GM18873 (cell line): ENCODE data around the gene AFF3.

Source experiments
- ATAC-seq: cut with Tn5 transposase; IDR thresholded peaks from one replicate; pipeline ENCODE4 v1.9.1; 2021; ENCODE audit warnings: mild to moderate bottlenecking, moderate library complexity, moderate number of reproducible peaks; ENCODE audit not compliant: unreplicated experiment, low FRiP score

Gene AFF3

DNA sequence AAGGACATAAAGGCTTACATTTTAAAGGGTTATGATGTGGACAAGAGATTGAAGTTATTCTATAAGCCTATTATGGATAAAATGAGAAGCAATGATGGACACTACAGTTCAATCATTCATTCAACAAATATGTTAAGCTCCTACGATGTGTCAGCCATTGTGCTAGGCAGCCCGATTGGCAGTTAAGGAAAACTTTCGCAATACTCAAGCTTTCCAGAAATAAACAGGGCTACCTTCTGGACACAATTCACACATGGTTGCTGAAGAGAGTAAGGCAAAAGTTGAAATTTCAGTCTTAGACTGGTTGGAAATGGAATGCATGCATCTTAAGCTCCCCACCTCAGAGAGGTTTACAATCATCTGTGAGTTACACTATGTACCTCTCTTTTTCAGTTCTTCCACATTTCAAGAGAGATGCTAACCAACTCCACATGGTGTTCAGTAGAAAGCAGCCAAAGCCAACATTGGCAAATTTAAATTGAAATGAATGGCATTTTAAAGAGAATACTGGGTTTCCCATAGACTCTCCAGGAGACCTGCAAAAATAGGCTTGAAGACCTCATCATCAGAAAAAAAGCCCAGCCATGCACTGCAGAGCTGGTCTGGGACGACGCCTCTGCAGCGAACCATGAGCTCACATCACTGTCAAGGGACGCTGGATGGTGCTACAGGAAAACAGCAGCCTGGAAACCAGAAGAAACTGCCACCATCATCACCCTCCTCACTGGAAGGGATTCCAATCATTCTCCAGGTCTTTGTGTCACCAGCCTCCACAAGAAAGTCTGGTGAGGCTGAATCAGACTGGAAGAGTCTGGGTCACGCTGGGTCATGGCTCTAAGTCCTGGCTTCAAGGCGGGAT, 276.3 kb downstream of the AFF3 start:
- ATAC-seq: no peak

- ATAC-seq: no peak
These were observed 277.5 kb downstream of the AFF3 start for GRCh38 chr2:99864561-99865553.

DNA sequence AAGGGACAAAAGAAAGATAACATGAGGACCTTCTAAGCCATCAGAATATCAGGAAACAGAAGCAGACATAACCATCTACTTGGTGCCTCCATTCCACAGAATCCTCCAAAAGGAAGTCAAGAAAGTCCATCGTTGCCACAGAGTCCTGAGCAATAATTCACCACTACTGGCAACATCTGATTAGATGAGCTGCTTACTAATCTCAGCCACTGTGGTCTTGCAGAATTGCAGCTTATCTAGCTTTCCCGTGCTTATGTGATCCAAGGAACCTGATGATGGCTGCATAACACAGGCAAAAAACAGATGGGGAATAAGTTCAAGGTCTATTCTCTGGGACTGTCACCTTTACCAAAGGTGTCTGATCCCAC, 278.5 kb downstream of the AFF3 start:
- ATAC-seq: no peak

GRCh38 chr2:99863236-99863902, 279.0 kb downstream of the AFF3 start:
- no peak for ATAC-seq

GRCh38 chr2:99862566-99862965, 279.8 kb downstream of the AFF3 start:
- no peak for ATAC-seq

- ATAC-seq: no peak
These were observed 281.0 kb downstream of the AFF3 start for GRCh38 chr2:99861376-99861760.

GRCh38 chr2:99860720-99861375, 281.5 kb downstream of the AFF3 start:
- no peak for ATAC-seq

DNA sequence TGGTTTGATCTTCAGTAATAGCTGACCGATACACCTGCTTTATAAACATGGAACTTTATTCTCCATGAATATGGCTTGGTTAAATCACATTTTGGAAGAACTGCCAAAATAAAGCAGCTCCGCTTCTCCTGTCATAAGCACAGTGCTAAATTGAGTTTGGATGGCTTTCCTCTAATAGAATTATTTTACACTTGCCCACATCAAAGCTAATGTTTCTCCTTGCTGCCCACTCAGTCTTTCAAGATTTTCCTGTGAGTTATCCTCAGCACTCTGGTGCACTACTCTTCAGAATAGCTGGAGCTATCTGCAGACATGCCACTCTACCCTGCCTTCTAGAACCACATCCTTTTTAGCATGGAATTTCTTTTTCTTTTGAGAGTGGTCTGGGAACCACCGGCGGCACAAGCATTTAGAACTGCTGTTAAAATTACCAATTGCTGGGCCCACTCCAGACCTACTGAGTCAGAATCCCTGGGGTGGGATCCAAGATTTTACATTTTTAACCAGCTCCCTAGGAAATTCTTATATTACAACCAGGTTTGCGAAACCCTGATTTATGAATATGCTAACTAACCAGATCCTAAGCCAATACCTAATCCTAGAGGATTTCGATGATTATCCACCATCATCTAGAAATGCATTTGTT, 283.3 kb downstream of the AFF3 start:
- ATAC-seq: no peak

GRCh38 chr2:99857867-99858444, 284.4 kb downstream of the AFF3 start:
- ATAC-seq: no peak

DNA sequence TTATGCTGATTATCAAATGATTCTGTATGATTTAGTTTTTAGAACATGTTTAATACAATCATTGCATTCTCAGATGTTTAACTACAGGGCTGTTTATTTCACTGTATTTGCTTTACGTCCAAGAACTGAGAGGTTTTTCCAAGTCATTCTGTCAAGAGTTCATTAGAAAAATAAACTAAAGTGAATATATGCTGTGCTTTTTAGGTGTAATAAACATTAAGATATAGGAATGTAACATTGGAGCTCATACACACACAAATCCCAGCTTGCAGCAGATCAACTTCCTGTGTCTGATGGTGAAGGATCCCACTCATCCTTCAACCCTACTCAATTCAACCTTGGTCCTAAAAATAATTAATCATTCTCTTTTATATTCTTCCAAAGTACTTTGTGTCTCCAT, 285.0 kb downstream of the AFF3 start:
- ATAC-seq: no peak

DNA sequence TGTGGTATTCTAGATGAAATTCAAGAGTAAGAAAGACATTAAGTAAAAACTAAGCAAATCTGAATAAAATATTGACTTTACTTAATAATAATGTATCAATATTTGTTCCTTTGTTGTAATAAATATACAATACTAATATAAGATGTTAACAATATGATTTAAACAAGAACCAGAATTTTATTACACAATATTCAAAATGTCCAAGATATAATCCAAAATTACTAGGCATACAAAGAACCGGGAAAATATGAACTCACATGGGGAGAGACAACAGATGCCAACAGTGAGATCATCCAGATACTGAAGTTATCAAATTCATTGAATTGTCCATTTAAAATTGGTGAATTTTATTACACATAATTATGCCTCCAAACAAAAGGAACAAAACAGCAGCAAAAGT, 286.3 kb downstream of the AFF3 start:
- ATAC-seq: no peak

DNA sequence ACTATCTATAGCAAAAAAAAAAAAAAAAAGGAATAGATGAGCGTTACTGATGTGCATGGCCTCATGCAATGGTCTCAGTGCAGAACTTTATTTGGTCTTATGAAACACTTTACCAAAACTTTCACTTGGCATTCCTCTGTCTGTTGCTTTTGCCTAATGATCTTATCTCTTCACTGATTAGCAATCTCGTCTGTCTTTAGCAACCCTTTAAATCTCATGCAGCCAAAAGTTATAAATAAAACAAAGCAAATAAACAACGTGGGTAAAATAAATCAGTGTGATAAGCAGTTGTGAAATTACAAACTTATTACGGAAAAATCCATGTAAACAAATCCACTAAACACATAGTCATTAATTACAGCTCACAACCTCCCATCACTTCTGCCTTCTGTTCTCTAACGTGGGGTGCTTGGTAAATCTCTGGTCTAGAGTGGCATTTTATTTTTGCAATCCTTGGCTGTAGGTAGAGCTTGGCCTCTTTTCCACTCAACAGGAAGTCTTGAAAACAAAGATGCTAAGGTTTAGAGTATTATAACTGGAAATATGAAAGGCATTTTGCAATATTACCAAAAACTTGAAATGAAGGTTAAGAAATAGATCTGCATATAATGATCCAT, 288.0 kb downstream of the AFF3 start:
- no peak for ATAC-seq

DNA sequence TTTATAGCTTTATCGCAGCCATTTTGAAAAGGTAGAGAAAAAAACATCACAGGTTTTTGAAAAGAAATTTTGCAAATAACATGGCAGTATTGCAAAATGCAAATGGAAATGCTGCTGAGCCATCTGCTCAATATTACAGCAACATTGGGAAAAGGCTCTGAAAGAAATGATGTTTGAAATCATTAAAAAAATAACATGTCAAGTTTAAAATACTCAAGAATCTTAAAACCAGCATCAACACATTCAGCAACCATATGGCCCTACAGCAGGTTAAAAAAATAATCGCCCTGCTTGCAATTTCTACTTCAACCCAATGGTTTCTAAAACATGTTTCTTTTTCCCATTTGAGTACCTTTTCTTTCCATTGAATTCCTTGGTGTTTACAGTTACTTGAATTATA, 289.4 kb downstream of the AFF3 start:
- no peak for ATAC-seq

DNA sequence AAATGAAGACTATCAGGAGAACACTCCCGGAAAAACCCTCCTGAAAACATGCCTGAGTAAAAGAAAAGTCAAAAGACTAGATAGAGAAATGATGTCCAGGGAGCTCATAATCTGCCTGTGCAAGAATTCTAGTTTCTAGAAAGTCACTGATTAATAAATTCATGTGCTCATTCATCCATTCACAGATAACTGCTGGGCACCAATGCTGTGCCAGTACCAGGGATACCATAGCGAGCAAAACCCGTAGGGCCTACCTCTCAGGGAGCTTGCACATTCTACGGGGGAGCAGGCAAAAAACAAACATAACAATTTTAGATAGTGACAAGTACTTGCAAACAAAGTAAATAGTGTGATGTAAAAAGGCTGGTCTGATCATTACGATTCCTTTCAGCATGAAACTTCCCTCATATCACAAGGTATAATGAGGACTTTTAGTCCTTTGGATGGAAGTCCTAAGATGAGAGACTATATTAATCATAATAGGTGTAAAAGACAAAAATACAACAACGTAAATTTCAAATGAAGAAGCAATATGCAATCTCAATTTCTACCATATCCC, 289.9 kb downstream of the AFF3 start:
- no peak for ATAC-seq

DNA sequence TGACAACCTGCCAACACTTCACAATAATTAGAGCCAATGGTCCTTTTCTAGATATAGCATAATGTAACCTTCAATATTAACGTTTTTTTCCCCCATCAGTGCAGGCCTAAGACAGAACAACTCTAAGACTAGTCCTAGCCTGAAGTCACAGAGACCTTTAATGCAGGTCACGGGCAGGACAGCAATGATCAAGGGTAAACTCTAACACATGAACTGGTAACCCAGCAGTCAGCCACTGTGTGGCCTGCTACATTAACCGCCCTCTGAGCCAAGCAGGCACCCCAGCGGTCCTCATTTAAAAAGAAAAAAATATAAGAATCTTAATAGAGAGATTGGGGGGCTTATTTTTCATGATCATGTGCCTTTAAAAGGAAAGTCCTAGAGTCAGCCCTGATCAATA, 290.6 kb downstream of the AFF3 start:
- no peak for ATAC-seq

GRCh38 chr2:99851089-99851488, 291.3 kb downstream of the AFF3 start:
- ATAC-seq: no peak

DNA sequence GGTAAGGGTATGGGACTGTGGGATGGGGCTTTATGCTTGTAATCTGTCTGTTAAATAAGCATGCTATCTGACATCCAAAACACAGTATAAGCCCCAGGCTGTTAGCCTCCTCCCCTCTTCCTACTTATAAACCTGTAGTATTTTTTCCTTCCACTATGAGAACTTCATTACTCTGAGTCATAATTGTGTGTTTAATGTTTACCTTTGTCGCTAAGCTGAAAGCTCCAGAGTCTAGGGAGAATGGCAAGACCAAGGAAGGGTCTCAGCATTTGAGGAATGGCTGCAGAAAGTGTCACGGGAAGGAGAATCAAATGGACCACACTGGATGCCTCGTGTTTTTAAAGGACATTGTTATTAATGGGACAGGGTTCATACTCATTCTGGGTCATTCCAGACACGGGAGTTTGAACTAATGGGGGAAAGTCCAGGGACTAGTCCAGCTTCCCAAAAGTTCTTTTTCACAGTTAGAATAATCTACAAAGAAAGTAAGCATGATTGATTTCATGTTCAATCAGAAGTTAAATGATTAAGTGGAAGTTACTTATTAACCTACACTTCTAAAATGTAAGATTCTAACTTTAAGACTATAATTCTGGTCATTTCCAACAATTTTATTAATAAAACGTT, 292.2 kb downstream of the AFF3 start:
- ATAC-seq: no peak

DNA sequence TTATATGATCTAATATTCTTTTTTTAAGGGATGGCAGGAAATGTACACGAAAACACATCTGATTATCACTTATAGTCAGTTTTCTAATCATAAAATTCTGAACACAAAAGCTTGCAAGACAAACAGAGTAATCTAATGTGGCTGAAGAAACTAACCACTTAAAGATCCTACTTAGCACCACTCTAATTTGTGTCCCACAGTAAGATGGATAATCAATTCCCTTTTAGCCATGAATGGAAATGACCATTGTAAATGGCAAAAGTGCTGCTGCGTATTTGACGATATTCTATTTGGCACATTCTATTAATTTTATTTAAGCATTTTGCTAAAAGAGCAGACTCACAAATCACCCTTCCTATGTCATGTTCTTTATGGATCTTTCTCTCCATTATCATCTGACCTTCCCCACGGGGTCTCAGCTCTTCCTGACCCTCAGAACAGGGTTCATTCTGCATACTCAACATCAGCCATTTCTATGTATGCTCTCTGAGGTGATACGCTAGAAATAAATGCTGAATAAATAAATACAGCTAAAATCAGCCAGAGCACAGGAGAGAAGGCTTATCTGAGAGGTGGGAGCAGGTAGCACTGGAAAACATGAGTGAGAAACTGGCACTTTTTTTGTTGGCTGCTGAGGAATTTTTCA, 295.8 kb downstream of the AFF3 start:
- ATAC-seq: no peak
